Spleen (tissue), 7 donors: ENCODE results near the gene FERMT3.

Experiments
- CTCF ChIP-seq, 11 experiments: fragments of 200-600 bp in 7 of 11; fragments of 450-650 bp in 4 of 11; sonication (generic) in 4 of 11; IDR thresholded peaks in 8 of 11; conservative IDR thresholded peaks in 3 of 11; 1 replicate in 7 of 11; 2 replicates in 4 of 11; pipeline versions ENCODE4 v1.4.0 to v1.8.0; 2016 to 2021; ENCODE audit warnings: antibody characterized with exemption in 11 of 11, inconsistent platforms in 4 of 11, mild to moderate bottlenecking in 1 of 11
- POLR2A ChIP-seq, 3 donors: fragments of 450-650 bp; IDR thresholded peaks; one replicate each; pipeline ENCODE4 v1.5.1; 2017; ENCODE audit warnings: antibody characterized with exemption in 3 of 3, mild to moderate bottlenecking in 1 of 3
- donor health status: DM: no; HTN: no; CAD: no; lungs with moderate emphysema.
- donor health status: DM: no; HTN: no; CAD: no.
- donor health status: DM: no; HTN: no; CAD: no.

GRCh38 chr11:64234647-64235379, 28.3 kb downstream of the FERMT3 start:
- TF ChIP-seq CTCF (IDR thresholded peaks at IDR 0.05 in 8 of 11, conservative IDR thresholded peaks at IDR 0.05 in 3 of 11) (peak in 3 of 11 experiments; percentile 9 to 21 (median 21)), POLR2A (IDR thresholded peaks at IDR 0.05) (peak in 1 of 3 donors; percentile 29)
